Calu3 (cell line): ENCODE measurements around the gene C4BPA. TPM values are rescaled to one million over a fixed set of nuclear protein-coding genes. Genes with fewer than 3 reads are reported as not detected.

Source experiments
- BruUV-seq: library from RNA; stranded (reverse); fragments of 400-500 nt; replicated peaks from 2 replicates; lab custom pipeline; 2021; lab: Mats Ljungman, UMichigan
- CTCF ChIA-PET: fragments of 300-600 bp; sonication (Branson Sonifier 250); formaldehyde crosslinking; loops from one replicate; lab custom pipeline; 2022; ENCODE audit warnings: antibody characterized with exemption; lab: Charles Lee
- DNase-seq: peaks from one replicate; pipeline ENCODE4 v3.0.0; 2022
- H3K27ac Mint-ChIP-seq: one replicate; pipeline ENCODE4 v1.8.0; 2022; ENCODE audit warnings: mixed read lengths; ENCODE audit not compliant: unreplicated experiment
- H3K27me3 Mint-ChIP-seq: one replicate; pipeline ENCODE4 v1.8.0; 2022; ENCODE audit warnings: mixed read lengths; ENCODE audit not compliant: unreplicated experiment
- H3K36me3 Mint-ChIP-seq: one replicate; pipeline ENCODE4 v1.8.0; 2022; ENCODE audit warnings: mild to moderate bottlenecking, moderate library complexity, mixed read lengths; ENCODE audit not compliant: insufficient read depth, unreplicated experiment
- H3K4me1 Mint-ChIP-seq: one replicate; pipeline ENCODE4 v1.8.0; 2022; ENCODE audit warnings: mild to moderate bottlenecking, low read depth, mixed read lengths; ENCODE audit not compliant: unreplicated experiment
- H3K4me3 Mint-ChIP-seq: one replicate; pipeline ENCODE4 v1.8.0; 2022; ENCODE audit warnings: mild to moderate bottlenecking, low read depth, moderate library complexity, mixed read lengths; ENCODE audit not compliant: unreplicated experiment
- H3K9me3 Mint-ChIP-seq: one replicate; pipeline ENCODE4 v1.8.0; 2022; ENCODE audit warnings: low read depth, mixed read lengths; ENCODE audit not compliant: unreplicated experiment
- CTCF ChIP-seq: fragments of 200-600 bp; IDR thresholded peaks from one replicate; pipeline ENCODE4 v1.8.0; 2022; ENCODE audit warnings: antibody characterized with exemption; ENCODE audit not compliant: unreplicated experiment
- intact Hi-C: fragments of 100-400 bp; cut with micrococcal nuclease; formaldehyde crosslinking; loops from one replicate; pipeline ENCODE4 v1.10.0; 2022; ENCODE audit not compliant: unreplicated experiment
- total RNA-seq: library from RNA; stranded (reverse); gene quantifications from 2 replicates; pipeline ENCODE4 v1.2.3, GENCODE V29; 2022

The C4BPA gene
- total RNA-seq, 1 experiment from 2014 or later: 1.0 TPM

- intact Hi-C loops: loop anchor here (2.0 to 5.0 kb wide), 2 partner anchors 156 to 231 kb away; no protein-coding TSS in a partner anchor
- Mint-ChIP-seq H3K4me1 (peaks cover 41% of the 10 kb centered on the region), H3K27ac (no peak overlapping the region), H3K27me3 (no peaks in the 10 kb centered on the region), H3K36me3 (peaks cover 10% of the 10 kb centered on the region), H3K9me3 (no peaks in the 10 kb centered on the region), H3K4me3 (no peak overlapping the region)
- no peak for DNase-seq
- BruUV-seq: no TSS peak
- no peak for TF ChIP-seq CTCF
- CTCF ChIA-PET: no interaction called here
Measured at GRCh38 chr1:207085887-207086286, 18.1 kb upstream of the C4BPA start.

GRCh38 chr1:207088161-207088560, 15.9 kb upstream of the C4BPA start:
- DNase-seq: no peak
- H3K27me3 Mint-ChIP-seq: no peaks in the 10 kb centered on the region
- intact Hi-C loops: loop anchor here (1.0 to 5.0 kb wide), 2 partner anchors 154 to 317 kb away; no protein-coding TSS in a partner anchor
- H3K36me3 Mint-ChIP-seq: peaks cover 10% of the 10 kb centered on the region
- H3K4me3 Mint-ChIP-seq: no peak overlapping the region
- H3K4me1 Mint-ChIP-seq: peaks cover 41% of the 10 kb centered on the region
- H3K27ac Mint-ChIP-seq: no peak overlapping the region
- H3K9me3 Mint-ChIP-seq: no peaks in the 10 kb centered on the region
- TF ChIP-seq CTCF: no peak
- CTCF ChIA-PET: interaction anchor here (1.4 to 2.2 kb wide), 3 partner anchors 314 to 412 kb away, joined by 4 to 7 read pairs (median 6); no protein-coding TSS in a partner anchor
- no TSS peak for BruUV-seq

- peak; percentile 54 for DNase-seq
- peaks cover 10% of the 10 kb centered on the region for H3K36me3 Mint-ChIP-seq
- peak within 1 kb of the TSS; percentile 73 for H3K4me3 Mint-ChIP-seq
- TF ChIP-seq CTCF: no peak
- no peaks in the 10 kb centered on the region for H3K9me3 Mint-ChIP-seq
- H3K27ac Mint-ChIP-seq: peak within 1 kb of the TSS; percentile 83
- intact Hi-C loops: loop anchor here (1.0 to 5.0 kb wide), 2 partner anchors 153 to 316 kb away; no protein-coding TSS in a partner anchor
- CTCF ChIA-PET: interaction anchor here (0.6 to 2.2 kb wide), 4 partner anchors 313 to 412 kb away, joined by 3 to 7 read pairs (median 5); no protein-coding TSS in a partner anchor
- BruUV-seq: no TSS peak
- no peaks in the 10 kb centered on the region for H3K27me3 Mint-ChIP-seq
- H3K4me1 Mint-ChIP-seq: peaks cover 41% of the 10 kb centered on the region
Measured at GRCh38 chr1:207088701-207089626, 15.1 kb upstream of the C4BPA start, which contains the start of gene C4BPB. C4BPB (plus strand) TSS chr1:207088860; CDS start chr1:207089532, 672 bp downstream.

- H3K27me3 Mint-ChIP-seq: no peaks in the 10 kb centered on the region
- no peak for TF ChIP-seq CTCF
- H3K36me3 Mint-ChIP-seq: peaks cover 10% of the 10 kb centered on the region
- peak overlapping the region; percentile 83 for H3K27ac Mint-ChIP-seq
- no peak for DNase-seq
- no peaks in the 10 kb centered on the region for H3K9me3 Mint-ChIP-seq
- CTCF ChIA-PET: interaction anchor here (1.4 to 2.2 kb wide), 3 partner anchors 312 to 410 kb away, joined by 4 to 7 read pairs (median 6); no protein-coding TSS in a partner anchor
- intact Hi-C loops: loop anchor here (5.0 kb wide), 2 partner anchors 68 to 153 kb away; no protein-coding TSS in a partner anchor
- H3K4me3 Mint-ChIP-seq: peak overlapping the region; percentile 73
- H3K4me1 Mint-ChIP-seq: peaks cover 36% of the 10 kb centered on the region
- BruUV-seq: TSS peak; percentile 56
Measured at GRCh38 chr1:207089627-207090355, 14.2 kb upstream of the C4BPA start.
